Measurements from ENCODE around the gene INPP4A.

DNA sequence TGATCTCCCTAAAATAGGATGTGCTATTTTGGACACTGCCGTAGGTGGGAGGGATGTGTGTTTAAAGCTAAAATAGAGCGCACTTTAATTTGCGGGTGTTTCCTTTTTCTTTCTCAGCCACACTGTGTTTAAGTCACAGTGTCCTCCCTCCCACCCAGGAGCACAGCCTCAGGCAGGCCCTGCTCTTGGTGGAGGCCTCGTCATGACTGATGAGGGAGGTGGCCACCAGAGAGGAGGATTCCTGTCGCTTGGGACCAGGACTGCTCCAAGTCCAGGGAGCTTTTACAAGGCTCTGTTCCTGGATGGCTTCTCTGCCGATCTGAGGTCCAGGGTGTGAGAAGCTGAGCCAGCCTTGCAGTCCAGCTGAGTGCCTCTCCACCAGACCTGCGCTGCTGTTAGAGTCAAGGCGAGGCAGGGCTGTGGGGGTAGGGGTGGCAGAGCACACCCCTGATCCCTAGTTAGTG is 33.5 kb downstream of the INPP4A start:
- TF ChIP-seq EP300 (conservative IDR thresholded peaks at IDR 0.05; ENCODE audit: poor library complexity, severe bottlenecking) = no peak
- no peak for TF ChIP-seq POLR2AphosphoS5 (IDR thresholded peaks at IDR 0.05)
- TF ChIP-seq MXI1 (conservative IDR thresholded peaks at IDR 0.05; ENCODE audit: poor library complexity, severe bottlenecking) = no peak
- TF ChIP-seq CTCF (IDR thresholded peaks at IDR 0.05; ENCODE audit: poor library complexity, severe bottlenecking) = no peak
- TF ChIP-seq TAF1 (IDR thresholded peaks at IDR 0.05; ENCODE audit: low read depth) = no peak
